ENCODE measurements around the gene LIG4. TPM values are rescaled to one million over a fixed set of nuclear protein-coding genes. Genes with fewer than 3 reads are reported as not detected.

LIG4 gene
- total RNA-seq, 1 donor from 2014 or later = 7.4 TPM

GRCh38 chr13:108193806-108194205 is 21.5 kb downstream of the LIG4 start:
- no peaks in the 10 kb centered on the region for H3K9me3 ChIP-seq
- H3K4me3 ChIP-seq = no peak overlapping the region
- no peaks in the 10 kb centered on the region for H3K4me1 ChIP-seq
- H3K27ac ChIP-seq = no peak overlapping the region
- TF ChIP-seq CTCF (IDR thresholded peaks at IDR 0.05) = no peak
- TF ChIP-seq POLR2A (IDR thresholded peaks at IDR 0.05) = no peak
- TF ChIP-seq POLR2AphosphoS5 (IDR thresholded peaks at IDR 0.05; ENCODE audit: insufficient read depth in 1 of 2, low read depth in 1 of 2) = no peak
- intact Hi-C loops (cut with DNase I) = no loop called here
- DNase-seq (ENCODE audit: extremely low spot score in 2 of 2) = no peak
- no peaks in the 10 kb centered on the region for H3K27me3 ChIP-seq
- no peaks in the 10 kb centered on the region for H3K36me3 ChIP-seq

- no peak for TF ChIP-seq POLR2AphosphoS5 (IDR thresholded peaks at IDR 0.05; ENCODE audit: insufficient read depth in 1 of 2, low read depth in 1 of 2)
- TF ChIP-seq POLR2A (IDR thresholded peaks at IDR 0.05) = no peak
- TF ChIP-seq CTCF (IDR thresholded peaks at IDR 0.05) = no peak
- no peaks in the 10 kb centered on the region for H3K9me3 ChIP-seq
- H3K27me3 ChIP-seq = no peaks in the 10 kb centered on the region
- no peak for DNase-seq (ENCODE audit: extremely low spot score in 2 of 2)
- H3K4me3 ChIP-seq = no peak overlapping the region
- H3K27ac ChIP-seq = no peak overlapping the region
- intact Hi-C loops (cut with DNase I) = no loop called here
- no peaks in the 10 kb centered on the region for H3K4me1 ChIP-seq
- H3K36me3 ChIP-seq = no peaks in the 10 kb centered on the region
Measured at GRCh38 chr13:108190897-108191296, 24.4 kb downstream of the LIG4 start.

- intact Hi-C loops (cut with DNase I) = no loop called here
- Histone ChIP-seq H3K4me3 (no peak overlapping the region), H3K27ac (no peak overlapping the region), H3K27me3 (no peaks in the 10 kb centered on the region), H3K9me3 (no peaks in the 10 kb centered on the region), H3K4me1 (no peaks in the 10 kb centered on the region), H3K36me3 (no peaks in the 10 kb centered on the region)
- DNase-seq (ENCODE audit: extremely low spot score in 2 of 2) = no peak
- TF ChIP-seq POLR2A (IDR thresholded peaks at IDR 0.05) (no peak), CTCF (IDR thresholded peaks at IDR 0.05) (no peak), POLR2AphosphoS5 (IDR thresholded peaks at IDR 0.05; ENCODE audit: insufficient read depth in 1 of 2, low read depth in 1 of 2) (no peak)
Measured at GRCh38 chr13:108188260-108188659, 27.1 kb downstream of the LIG4 start.

GRCh38 chr13:108185223-108185622 is 30.1 kb downstream of the LIG4 start:
- intact Hi-C loops (cut with DNase I) = no loop called here

GRCh38 chr13:108182652-108183051 is 32.7 kb downstream of the LIG4 start:
- H3K4me1 ChIP-seq = no peaks in the 10 kb centered on the region
- DNase-seq (ENCODE audit: extremely low spot score in 2 of 2) = no peak
- H3K9me3 ChIP-seq = no peaks in the 10 kb centered on the region
- intact Hi-C loops (cut with DNase I) = no loop called here
- no peak overlapping the region for H3K4me3 ChIP-seq
- H3K27ac ChIP-seq = no peak overlapping the region
- TF ChIP-seq CTCF (IDR thresholded peaks at IDR 0.05) (no peak), POLR2A (IDR thresholded peaks at IDR 0.05) (no peak), POLR2AphosphoS5 (IDR thresholded peaks at IDR 0.05; ENCODE audit: insufficient read depth in 1 of 2, low read depth in 1 of 2) (no peak)
- no peaks in the 10 kb centered on the region for H3K27me3 ChIP-seq
- no peaks in the 10 kb centered on the region for H3K36me3 ChIP-seq

More at GRCh38 chr13:108185223-108185622, 30.1 kb downstream of the LIG4 start:
- H3K27ac ChIP-seq = no peak overlapping the region
- no peak for TF ChIP-seq POLR2AphosphoS5 (IDR thresholded peaks at IDR 0.05; ENCODE audit: insufficient read depth in 1 of 2, low read depth in 1 of 2)
- no peak for TF ChIP-seq POLR2A (IDR thresholded peaks at IDR 0.05)
- TF ChIP-seq CTCF (IDR thresholded peaks at IDR 0.05) = no peak
- H3K4me1 ChIP-seq = no peaks in the 10 kb centered on the region
- no peak for DNase-seq (ENCODE audit: extremely low spot score in 2 of 2)
- no peak overlapping the region for H3K4me3 ChIP-seq
- H3K27me3 ChIP-seq = no peaks in the 10 kb centered on the region
- no peaks in the 10 kb centered on the region for H3K36me3 ChIP-seq
- no peaks in the 10 kb centered on the region for H3K9me3 ChIP-seq

All from vagina (tissue), 2 donors.